Measurements from ENCODE around the gene RNASE2. TPM values are rescaled to one million over a fixed set of nuclear protein-coding genes. Genes with fewer than 3 reads are reported as not detected.
A peak's percentile ranks its signal among the peaks of the same experiment; 100 is the strongest.

The RNASE2 gene
- total RNA-seq, 1 experiment from 2014 or later: not detected

- H3K27ac Mint-ChIP-seq: no peak overlapping the region
- DNase-seq (ENCODE audit: low spot score) (no peak), ATAC-seq (no peak)
- peaks cover 11% of the 10 kb centered on the region for H3K27me3 Mint-ChIP-seq (ENCODE audit: low read depth)
- ChIA-PET CTCF (interaction anchor here (1.8 to 2.3 kb wide), 2 partner anchors 16 to 28 kb away, joined by 4 to 13 read pairs; no protein-coding TSS in a partner anchor), POLR2A (no interaction called here)
- H3K9me3 Mint-ChIP-seq: no peaks in the 10 kb centered on the region
- no peak overlapping the region for H3K4me3 Mint-ChIP-seq
- no peak for TF ChIP-seq CREM (CRISPR knock-in tag; IDR thresholded peaks at IDR 0.05)
- TF ChIP-seq GRHL2 (CRISPR knock-in tag; IDR thresholded peaks at IDR 0.05; ENCODE audit: insufficient replicate concordance, severe bottlenecking): no peak
- TF ChIP-seq ARID4B (CRISPR knock-in tag; IDR thresholded peaks at IDR 0.05; ENCODE audit: borderline replicate concordance): no peak
- no peak for TF ChIP-seq AR (CRISPR knock-in tag; IDR thresholded peaks at IDR 0.05)
- no peak for TF ChIP-seq SMAD4 (CRISPR knock-in tag; IDR thresholded peaks at IDR 0.05)
- no peak for TF ChIP-seq TEAD4 (CRISPR knock-in tag; IDR thresholded peaks at IDR 0.05)
- peaks cover 15% of the 10 kb centered on the region for H3K4me1 Mint-ChIP-seq
- peaks cover 8% of the 10 kb centered on the region for H3K36me3 Mint-ChIP-seq
Observed at GRCh38 chr14:20986811-20987210, 31.5 kb downstream of the RNASE2 start.

- DNase-seq (ENCODE audit: low spot score) (no peak), ATAC-seq (no peak)
- TF ChIP-seq MXD4 (CRISPR knock-in tag; IDR thresholded peaks at IDR 0.05; ENCODE audit: borderline replicate concordance): no peak
- TF ChIP-seq ATF2 (CRISPR knock-in tag; IDR thresholded peaks at IDR 0.05; ENCODE audit: borderline replicate concordance, low read depth): no peak
- TF ChIP-seq ZNF263 (CRISPR knock-in tag; IDR thresholded peaks at IDR 0.05; ENCODE audit: low read depth): no peak
- TF ChIP-seq RELA (CRISPR knock-in tag; IDR thresholded peaks at IDR 0.05; ENCODE audit: borderline replicate concordance): no peak
- no peak for TF ChIP-seq USF2 (CRISPR knock-in tag; IDR thresholded peaks at IDR 0.05)
- no peak for TF ChIP-seq ATF1 (CRISPR knock-in tag; IDR thresholded peaks at IDR 0.05)
- no peak for TF ChIP-seq ATF6 (CRISPR knock-in tag; IDR thresholded peaks at IDR 0.05)
- no peak for TF ChIP-seq ZSCAN18 (CRISPR knock-in tag; IDR thresholded peaks at IDR 0.05)
- TF ChIP-seq HMGA2 (CRISPR knock-in tag; IDR thresholded peaks at IDR 0.05): no peak
- TF ChIP-seq ERG (CRISPR knock-in tag; IDR thresholded peaks at IDR 0.05): no peak
- Mint-ChIP-seq H3K4me3 (peak overlapping the region; percentile 49), H3K27ac (no peak overlapping the region), H3K9me3 (no peaks in the 10 kb centered on the region), H3K4me1 (peaks cover 17% of the 10 kb centered on the region), H3K27me3 (ENCODE audit: low read depth) (peaks cover 1% of the 10 kb centered on the region; the same call in 1 of the 2 replicates), H3K36me3 (peaks cover 28% of the 10 kb centered on the region)
- ChIA-PET CTCF (interaction anchor here (1.1 to 2.3 kb wide), 2 partner anchors 10 to 18 kb away, joined by 4 to 12 read pairs; partner anchors contain the start of gene SLC39A2), POLR2A (no interaction called here)
Observed at GRCh38 chr14:20988717-20989470, 33.6 kb downstream of the RNASE2 start.

All from WTC11 (cell line).